Chondrocyte (in vitro differentiated cells): ENCODE results near the gene NUDC. TPM values are rescaled to one million over a fixed set of nuclear protein-coding genes. Genes with fewer than 3 reads are reported as not detected.

ENCODE experiments used
- DNase-seq: peaks from one replicate; pipeline ENCODE4 v3.0.0; 2021; ENCODE audit warnings: mixed read lengths, low spot score
- H3K27ac Mint-ChIP-seq: one replicate; pipeline ENCODE4 v1.8.0; 2021; ENCODE audit warnings: mild to moderate bottlenecking, moderate library complexity, mixed read lengths; ENCODE audit not compliant: unreplicated experiment
- H3K27me3 Mint-ChIP-seq: 2 replicates; pipeline ENCODE4 v1.8.0; 2021; ENCODE audit warnings: low read depth, mixed read lengths
- H3K36me3 Mint-ChIP-seq: 2 replicates; pipeline ENCODE4 v1.8.0; 2021; ENCODE audit warnings: low read depth, mixed read lengths
- H3K4me1 Mint-ChIP-seq: 2 replicates; pipeline ENCODE4 v1.8.0; 2021; ENCODE audit warnings: low read depth, mild to moderate bottlenecking, mixed read lengths
- H3K4me3 Mint-ChIP-seq: one replicate; pipeline ENCODE4 v1.8.0; 2021; ENCODE audit warnings: mild to moderate bottlenecking, moderate library complexity, mixed read lengths; ENCODE audit not compliant: unreplicated experiment
- H3K9me3 Mint-ChIP-seq: 2 replicates; pipeline ENCODE4 v1.8.0; 2021; ENCODE audit warnings: low read depth, mixed read lengths
- total RNA-seq: library from RNA; stranded (reverse); gene quantifications from 3 replicates; pipeline ENCODE4 v1.2.1, GENCODE V29; 2021
- TF ChIP-seq, protein P1 (sequence below): fragments of 200-600 bp; sonication (generic); IDR thresholded peaks from 2 replicates; pipeline ENCODE4 v1.5.0; 2021; ENCODE audit warnings: antibody characterized with exemption, mild to moderate bottlenecking, moderate library complexity

The NUDC gene
- total RNA-seq, 1 donor from 2014 or later, result 44.4 TPM

GRCh38 chr1:26894263-26894662 lies 27.3 kb upstream of the NUDC start:
- H3K4me3 Mint-ChIP-seq, result no peak overlapping the region
- peaks cover 22% of the 10 kb centered on the region for H3K36me3 Mint-ChIP-seq
- H3K27ac Mint-ChIP-seq, result no peak overlapping the region
- TF ChIP-seq, protein P1, sequence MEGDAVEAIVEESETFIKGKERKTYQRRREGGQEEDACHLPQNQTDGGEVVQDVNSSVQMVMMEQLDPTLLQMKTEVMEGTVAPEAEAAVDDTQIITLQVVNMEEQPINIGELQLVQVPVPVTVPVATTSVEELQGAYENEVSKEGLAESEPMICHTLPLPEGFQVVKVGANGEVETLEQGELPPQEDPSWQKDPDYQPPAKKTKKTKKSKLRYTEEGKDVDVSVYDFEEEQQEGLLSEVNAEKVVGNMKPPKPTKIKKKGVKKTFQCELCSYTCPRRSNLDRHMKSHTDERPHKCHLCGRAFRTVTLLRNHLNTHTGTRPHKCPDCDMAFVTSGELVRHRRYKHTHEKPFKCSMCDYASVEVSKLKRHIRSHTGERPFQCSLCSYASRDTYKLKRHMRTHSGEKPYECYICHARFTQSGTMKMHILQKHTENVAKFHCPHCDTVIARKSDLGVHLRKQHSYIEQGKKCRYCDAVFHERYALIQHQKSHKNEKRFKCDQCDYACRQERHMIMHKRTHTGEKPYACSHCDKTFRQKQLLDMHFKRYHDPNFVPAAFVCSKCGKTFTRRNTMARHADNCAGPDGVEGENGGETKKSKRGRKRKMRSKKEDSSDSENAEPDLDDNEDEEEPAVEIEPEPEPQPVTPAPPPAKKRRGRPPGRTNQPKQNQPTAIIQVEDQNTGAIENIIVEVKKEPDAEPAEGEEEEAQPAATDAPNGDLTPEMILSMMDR, result no peak
- peaks cover 21% of the 10 kb centered on the region for H3K4me1 Mint-ChIP-seq
- no peaks in the 10 kb centered on the region for H3K27me3 Mint-ChIP-seq
- no peak for DNase-seq
- no peaks in the 10 kb centered on the region for H3K9me3 Mint-ChIP-seq

GRCh38 chr1:26897351-26897750 lies 24.2 kb upstream of the NUDC start:
- DNase-seq, result no peak
- Mint-ChIP-seq H3K27ac (no peak overlapping the region), H3K36me3 (peaks cover 19% of the 10 kb centered on the region), H3K4me1 (peaks cover 21% of the 10 kb centered on the region), H3K9me3 (no peaks in the 10 kb centered on the region), H3K4me3 (no peak overlapping the region), H3K27me3 (no peaks in the 10 kb centered on the region)
- TF ChIP-seq, protein P1, result no peak

DNA sequence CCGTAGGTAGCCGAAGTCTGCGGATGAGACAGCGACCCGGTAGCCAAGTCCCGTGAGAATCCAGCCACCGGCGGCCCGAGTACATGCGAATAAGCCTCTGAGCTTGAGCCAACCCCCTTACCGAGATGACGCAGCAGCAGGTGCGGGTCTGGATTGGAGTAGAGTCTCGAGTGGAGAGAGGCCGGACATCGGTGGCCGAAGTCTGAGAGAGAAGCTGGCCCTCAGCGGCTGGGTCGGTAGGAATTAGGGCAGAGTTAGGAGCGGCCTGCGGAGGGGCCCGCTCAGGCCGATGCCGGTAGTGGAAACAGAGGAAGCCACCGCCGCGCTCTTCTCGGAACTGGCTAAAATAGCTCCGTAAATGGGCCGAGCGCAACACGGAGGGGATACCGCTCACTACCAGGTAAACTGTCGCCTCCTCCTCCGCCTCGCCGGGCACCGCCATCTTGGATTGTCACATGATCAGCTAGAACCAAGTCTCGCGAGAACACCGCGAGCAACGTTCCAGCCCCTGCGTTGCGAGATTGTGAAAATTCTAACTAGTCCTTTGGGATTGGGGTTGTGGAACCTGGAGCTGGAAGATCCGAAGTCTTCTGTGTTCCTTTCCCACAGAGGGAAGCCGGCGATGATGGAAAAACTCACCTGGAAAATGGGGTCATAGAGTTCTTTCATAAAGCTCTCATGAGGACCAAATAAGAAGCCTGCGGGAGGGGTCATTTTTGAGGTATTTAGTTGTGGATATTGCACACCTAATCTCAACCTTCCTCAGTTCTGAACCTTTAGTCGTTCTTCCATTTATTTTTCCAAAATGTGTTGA lies 21.3 kb upstream of the NUDC start, which contains the start of gene GPATCH3:
Gene GPATCH3, minus strand, starts transcription at position 467 of the 814 bp plus-strand sequence. Its CDS starts 25 bp downstream, at position 442.
- Mint-ChIP-seq H3K27ac (peak within 1 kb of the TSS; percentile 99), H3K4me1 (peaks cover 21% of the 10 kb centered on the region), H3K4me3 (peak within 1 kb of the TSS; percentile 90), H3K27me3 (no peaks in the 10 kb centered on the region), H3K9me3 (no peaks in the 10 kb centered on the region), H3K36me3 (peaks cover 4% of the 10 kb centered on the region)
- TF ChIP-seq, protein P1, result no peak
- DNase-seq, result no peak

DNA sequence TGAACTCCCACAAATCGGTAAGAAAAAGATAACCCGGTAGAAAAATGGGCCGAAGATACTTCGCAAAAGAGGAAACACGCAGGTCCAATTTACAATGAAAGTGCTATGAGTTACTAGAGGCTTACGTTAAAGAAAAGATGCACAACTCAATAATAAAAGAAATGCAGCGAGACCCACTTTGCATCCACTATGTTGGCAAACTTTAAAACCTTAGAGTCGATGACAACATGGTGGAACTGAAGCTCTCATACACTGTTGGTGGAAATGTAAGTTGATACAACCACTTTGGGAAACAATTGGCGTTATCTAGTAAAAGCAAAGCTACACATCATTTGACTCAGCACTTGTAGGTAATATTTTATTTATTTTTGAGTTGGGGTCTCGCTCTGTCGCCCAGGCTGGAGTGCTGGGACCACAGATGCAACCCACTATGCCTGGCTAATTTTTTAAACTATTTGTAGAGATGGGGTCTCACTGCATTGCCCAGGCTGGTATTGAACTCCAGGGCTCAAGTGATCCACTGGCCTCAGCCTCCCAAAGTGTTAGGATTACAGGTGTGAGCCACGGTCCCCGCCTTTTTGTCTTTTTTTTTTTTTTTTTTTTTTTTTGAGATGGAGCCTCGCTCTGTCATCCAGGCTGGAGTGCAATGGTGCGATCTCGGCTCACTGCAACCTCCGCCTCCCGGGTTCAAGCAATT lies 20.6 kb upstream of the NUDC start:
- H3K36me3 Mint-ChIP-seq, result peaks cover 4% of the 10 kb centered on the region
- H3K9me3 Mint-ChIP-seq, result no peaks in the 10 kb centered on the region
- H3K4me1 Mint-ChIP-seq, result peaks cover 21% of the 10 kb centered on the region
- peak overlapping the region; percentile 90 for H3K4me3 Mint-ChIP-seq
- TF ChIP-seq, protein P1, result no peak
- H3K27me3 Mint-ChIP-seq, result no peaks in the 10 kb centered on the region
- DNase-seq, result no peak
- peak overlapping the region; percentile 99 for H3K27ac Mint-ChIP-seq

GRCh38 chr1:26907071-26907917 lies 14.2 kb upstream of the NUDC start:
- no peak for DNase-seq
- no peak overlapping the region for H3K4me3 Mint-ChIP-seq
- TF ChIP-seq, protein P1, result no peak
- no peaks in the 10 kb centered on the region for H3K4me1 Mint-ChIP-seq
- no peaks in the 10 kb centered on the region for H3K27me3 Mint-ChIP-seq
- H3K27ac Mint-ChIP-seq, result no peak overlapping the region
- H3K36me3 Mint-ChIP-seq, result no peaks in the 10 kb centered on the region
- no peaks in the 10 kb centered on the region for H3K9me3 Mint-ChIP-seq
